GM12878 (cell line): ENCODE measurements around the gene TAPBPL. TPM values are rescaled to one million over a fixed set of nuclear protein-coding genes. Genes with fewer than 3 reads are reported as not detected.
A peak's percentile ranks its signal among the peaks of the same experiment; 100 is the strongest.

ENCODE experiments used
- ATAC-seq: fragments of 200-7000 bp; cut with Tn5 transposase; 3 replicates; pipeline ENCODE4 v1.9.1; 2020; ENCODE audit warnings: mild to moderate bottlenecking, moderate library complexity
- BruUV-seq: library from RNA; stranded (reverse); fragments of 400-500 nt; replicated peaks from 2 replicates; lab custom pipeline; 2021; lab: Mats Ljungman, UMichigan
- CTCF ChIA-PET: fragments of 300-600 bp; sonication (Branson Sonifier 250); formaldehyde crosslinking; extraction: SDS; loops from one replicate; lab custom pipeline; 2021; ENCODE audit warnings: inconsistent platforms; lab: Yijun Ruan, JAX
- POLR2A ChIA-PET: fragments of 350-600 bp; formaldehyde crosslinking; extraction: SDS; loops from one replicate; lab custom pipeline; 2021; ENCODE audit warnings: inconsistent platforms; lab: Charles Lee
- RAD21 ChIA-PET: fragments of 300-600 bp; sonication (Branson Sonifier 250); formaldehyde crosslinking; loops from one replicate; lab custom pipeline; 2023; ENCODE audit warnings: antibody characterized with exemption; ENCODE audit not compliant: unreplicated experiment; lab: Charles Lee
- SMC1A ChIA-PET: fragments of 300-600 bp; sonication (Branson Sonifier 250); formaldehyde crosslinking; loops from one replicate; lab custom pipeline; 2023; ENCODE audit not compliant: unreplicated experiment, uncharacterized antibody; lab: Charles Lee
- DNase-seq: peaks from one replicate; pipeline ENCODE4 v3.0.0-alpha.2; 2011; ENCODE audit warnings: low read depth, low spot score
- FAIRE-seq: peaks from 3 replicates; lab custom pipeline; 2011; peaks lifted over from hg19 to GRCh38; lab: Jason Lieb, UNC
- H2AFZ ChIP-seq: 2 replicates; pipeline ENCODE4 v1.6.0; 2011; ENCODE audit warnings: low read depth, low read length, control low read depth; ENCODE audit not compliant: control insufficient read depth
- H3K27ac ChIP-seq: 2 replicates; pipeline ENCODE4 v1.5.1; 2011; ENCODE audit warnings: control low read depth; ENCODE audit not compliant: control insufficient read depth, insufficient read depth
- H3K27me3 ChIP-seq, 2 experiments: replicated peaks in 1 of 2; 2 replicates each; pipeline versions ENCODE4 v1.6.0 to v1.6.1; 2011; ENCODE audit warnings: low read length in 1 of 2; ENCODE audit not compliant: control insufficient read depth in 2 of 2, insufficient read depth in 2 of 2
- H3K36me3 ChIP-seq, 2 experiments: 2 replicates each; pipeline ENCODE4 v1.5.1; 2011; ENCODE audit warnings: low read length in 1 of 2; ENCODE audit not compliant: control insufficient read depth in 2 of 2, insufficient read depth in 2 of 2
- H3K4me1 ChIP-seq: 2 replicates; pipeline ENCODE4 v1.6.1; 2011; ENCODE audit warnings: mild to moderate bottlenecking, low read length, moderate library complexity, mixed read lengths; ENCODE audit not compliant: control insufficient read depth, insufficient read depth
- H3K4me2 ChIP-seq: 2 replicates; pipeline ENCODE4 v1.6.0; 2011; ENCODE audit warnings: control low read depth; ENCODE audit not compliant: control insufficient read depth, insufficient read depth
- H3K4me3 ChIP-seq: fragments of 200-600 bp; sonication (generic); 2 replicates; pipeline ENCODE4 v1.5.1; 2016
- H3K79me2 ChIP-seq: 2 replicates; pipeline ENCODE4 v1.6.0; 2011; ENCODE audit warnings: low read length; ENCODE audit not compliant: control insufficient read depth, insufficient read depth
- H3K9ac ChIP-seq: 2 replicates; pipeline ENCODE4 v1.8.0; 2011; ENCODE audit warnings: low read length, control low read depth, mixed read lengths; ENCODE audit not compliant: control insufficient read depth, insufficient read depth
- H3K9me3 ChIP-seq: replicated peaks from 3 replicates; pipeline ENCODE4 v1.5.1; 2011; ENCODE audit warnings: mild to moderate bottlenecking, low read length; ENCODE audit not compliant: control insufficient read depth, insufficient read depth
- H4K20me1 ChIP-seq: 2 replicates; pipeline ENCODE4 v1.6.0; 2011; ENCODE audit not compliant: control insufficient read depth, insufficient read depth
- ATF7 ChIP-seq: fragments of 450-650 bp; IDR thresholded peaks from 2 replicates; pipeline ENCODE4 v1.6.1; 2016; ENCODE audit warnings: low read depth, mild to moderate bottlenecking
- BCL3 ChIP-seq: IDR thresholded peaks from 2 replicates; pipeline ENCODE4 v1.6.1; 2011; ENCODE audit warnings: borderline replicate concordance, low read depth, mild to moderate bottlenecking, moderate library complexity, low read length; ENCODE audit not compliant: insufficient read depth, poor library complexity, severe bottlenecking
- CEBPB ChIP-seq, 2 experiments: fragments of 150-350 bp in 1 of 2; IDR thresholded peaks; 2 replicates each; pipeline ENCODE4 v1.6.1; 2012 to 2014; ENCODE audit warnings: low read depth in 2 of 2, low read length in 2 of 2, borderline replicate concordance in 1 of 2, inconsistent platforms in 1 of 2
- CREM ChIP-seq: IDR thresholded peaks from 2 replicates; pipeline ENCODE4 v1.6.1; 2014; ENCODE audit warnings: antibody characterized with exemption, low read depth
- EED ChIP-seq: sonication (generic); IDR thresholded peaks from 2 replicates; pipeline ENCODE4 v1.6.1; 2016; ENCODE audit warnings: antibody characterized with exemption, low read depth
- EGR1 ChIP-seq, 2 experiments: IDR thresholded peaks; 1 replicate in 1 of 2; 2 replicates in 1 of 2; pipeline ENCODE4 v1.6.1; 2011 to 2012; ENCODE audit warnings: low read depth in 2 of 2, low read length in 2 of 2, borderline replicate concordance in 1 of 2, mild to moderate bottlenecking in 1 of 2, moderate library complexity in 1 of 2
- HDGF ChIP-seq: fragments of 450-650 bp; IDR thresholded peaks from 2 replicates; pipeline ENCODE4 v1.6.1; 2016; ENCODE audit warnings: antibody characterized with exemption
- PAX5 ChIP-seq: IDR thresholded peaks from 2 replicates; pipeline ENCODE4 v1.6.1; 2011; ENCODE audit warnings: low read depth, low read length, borderline replicate concordance
- SMAD5 ChIP-seq: IDR thresholded peaks from 2 replicates; pipeline ENCODE4 v1.6.1; 2016; ENCODE audit warnings: antibody characterized with exemption, low read depth
- ZNF207 ChIP-seq: fragments of 450-650 bp; IDR thresholded peaks from 2 replicates; pipeline ENCODE4 v1.6.1; 2014; ENCODE audit warnings: antibody characterized with exemption, mild to moderate bottlenecking, borderline replicate concordance
- ZNF687 ChIP-seq: fragments of 450-650 bp; IDR thresholded peaks from 2 replicates; pipeline ENCODE4 v1.6.1; 2017; ENCODE audit warnings: mild to moderate bottlenecking, moderate library complexity
- WGBS: methylation state at CpG from one replicate; pipeline ENCODE4 v1.1.6; 2016; ENCODE audit warnings: low lambda C conversion rate; ENCODE audit not compliant: insufficient replicate concordance, insufficient coverage; ENCODE audit errors: missing lambda C conversion rate; 5-methylcytosine and 5-hydroxymethylcytosine counted together
- in situ Hi-C: fragments of 300-500 bp; cut with MboI; formaldehyde crosslinking; loops from 9 replicates; pipeline ENCODE4 v1.14.3; 2018; ENCODE audit warnings: mixed read lengths
- intact Hi-C: fragments of 100-400 bp; cut with micrococcal nuclease; formaldehyde crosslinking; loops from one replicate; pipeline ENCODE4 v1.14.2; 2022; ENCODE audit not compliant: unreplicated experiment
- polyA plus RNA-seq, 11 experiments: library from polyadenylated mRNA; depleted of rRNA in 4 of 11; unstranded in 6 of 11; stranded (reverse) in 5 of 11; fragments of >200 nt; fragmentation: Nextera tagmentation in 4 of 11; fragmentation: Illumina TruSeq in 1 of 11; extraction: Ambion mirVana in 4 of 11; extraction: Trizol in 1 of 11; gene quantifications; 1 replicate in 1 of 11; 2 replicates in 10 of 11; pipeline versions ENCODE4 v1.2.1 to v1.2.3, GENCODE V29; 2011 to 2016; ENCODE audit warnings: inconsistent platforms in 2 of 11, missing spikeins in 2 of 11, low read depth in 1 of 11
- total RNA-seq, 4 experiments: library from RNA; depleted of rRNA in 3 of 4; stranded (reverse); fragments of >200 nt in 3 of 4; fragmentation: Illumina TruSeq in 1 of 4; extraction: Trizol in 1 of 4; gene quantifications; 2 replicates each; pipeline versions ENCODE4 v1.2.1 to v1.2.3, GENCODE V29; 2013 to 2021

The TAPBPL gene
- total and polyA plus RNA-seq, 10 of the 15 experiments (the other 5 are each of a cell fraction or from before 2014, with no cell fraction given), result 12.4 to 45.0 (median 29.9) TPM

- 5% methylated on average over 8 of the region's 9 CpGs for WGBS
- H3K4me3 ChIP-seq, result peak overlapping the region; percentile 66
These were observed 9.0 kb upstream of the TAPBPL start for GRCh38 chr12:6442836-6443235.

More at GRCh38 chr12:6442836-6443235, 9.0 kb upstream of the TAPBPL start:
- no peak for FAIRE-seq
- H3K36me3 ChIP-seq, result 0 out of 4 replicates have a peak, but pooled peaks cover 0 to 4% of the 10 kb centered on the region in 2 experiments
- no peaks in the 10 kb centered on the region for H3K9me3 ChIP-seq
- TF ChIP-seq EED (peak; percentile 36; the same call in 1 of the 2 replicates), ZNF687 (no peak; the same call in 1 of the 2 replicates), ATF7 (peak; percentile 20; the same call in 1 of the 2 replicates), PAX5 (peak; percentile 22; the same call in 1 of the 2 replicates), CREM (0 out of 2 replicates have a peak, but pooled peaks have one; percentile 31), ZNF207 (no peak), CEBPB (IDR thresholded peaks at IDR 0.05; ENCODE audit: borderline replicate concordance in 1 of 2, low read depth in 2 of 2, low read length in 2 of 2) (peak in 1 of 2 experiments; percentile 42; a peak in 1 of 4 replicates), EGR1 (IDR thresholded peaks at IDR 0.05; ENCODE audit: borderline replicate concordance in 1 of 2, low read depth in 2 of 2, low read length in 2 of 2) (0 out of 3 replicates have a peak, but pooled peaks of 1 of the 2 experiments have one; percentile 20), BCL3 (peak; percentile 45), SMAD5 (0 out of 2 replicates have a peak, but pooled peaks have one; percentile 15), HDGF (no peak)
- no TSS peak for BruUV-seq
- H3K27me3 ChIP-seq, result no peaks in the 10 kb centered on the region
- ChIA-PET SMC1A (interaction anchor here (0.6 to 9.8 kb wide), 13 partner anchors 8 to 346 kb away, joined by 3 to 168 read pairs (median 5); partner anchors contain the start of genes CD4, TAPBPL and VAMP1), RAD21 (interaction anchor here (0.8 to 17.1 kb wide), 9 partner anchors 9 to 107 kb away, joined by 3 to 319 read pairs (median 4); partner anchors contain the start of gene TAPBPL), CTCF (interaction anchor here (0.6 to 7.2 kb wide), 13 partner anchors 10 to 665 kb away, joined by 3 to 79 read pairs (median 9); partner anchors contain the start of gene TAPBPL), POLR2A (interaction anchor here (0.6 to 17.5 kb wide), 11 partner anchors 9 to 422 kb away, joined by 3 to 384 read pairs (median 11); partner anchors contain the start of genes GAPDH, TAPBPL and VAMP1)
- H2AFZ ChIP-seq, result no peak overlapping the region
- no peaks in the 10 kb centered on the region for H4K20me1 ChIP-seq
- intact Hi-C loops, result loop anchor here (1.0 kb wide), 1 partner anchor 16 kb away; no protein-coding TSS in a partner anchor
- H3K4me1 ChIP-seq, result peaks cover 43% of the 10 kb centered on the region
- in situ Hi-C loops, result no loop called here
- DNase-seq, result no peak
- 0 out of 3 replicates have a peak, but pooled peaks have one; percentile 1 for ATAC-seq
- peaks cover 56% of the 10 kb centered on the region for H3K79me2 ChIP-seq
- peak overlapping the region; percentile 84 for H3K9ac ChIP-seq
- peak overlapping the region; percentile 99 for H3K4me2 ChIP-seq
- peak overlapping the region; percentile 99 for H3K27ac ChIP-seq
